DOHH2 (cell line): ENCODE measurements around the gene ATG9B.

ENCODE experiments used
- H3F3A ChIP-seq: fragments of 200-600 bp; sonication (generic), shearing (Covaris generic); 2 replicates; pipeline ENCODE4 v1.6.0; 2016; ENCODE audit warnings: antibody characterized with exemption, mild to moderate bottlenecking; ENCODE audit not compliant: control insufficient read depth, insufficient read depth
- H3K27ac ChIP-seq: fragments of 200-600 bp; sonication (generic); 2 replicates; pipeline ENCODE4 v1.5.1; 2014; ENCODE audit warnings: low read depth, mild to moderate bottlenecking, low read length, moderate library complexity
- H3K27me3 ChIP-seq: fragments of 200-600 bp; sonication (generic); 2 replicates; pipeline ENCODE4 v1.6.1; 2014; ENCODE audit warnings: mild to moderate bottlenecking, low read length, mixed read lengths; ENCODE audit not compliant: control insufficient read depth
- H3K36me3 ChIP-seq: fragments of 200-600 bp; sonication (generic); 2 replicates; pipeline ENCODE4 v1.6.1; 2014; ENCODE audit warnings: mild to moderate bottlenecking, low read length, moderate library complexity, mixed read lengths; ENCODE audit not compliant: control insufficient read depth
- H3K4me1 ChIP-seq: fragments of 200-600 bp; sonication (generic); 2 replicates; pipeline ENCODE4 v1.6.1; 2014; ENCODE audit warnings: mild to moderate bottlenecking, low read length, mixed read lengths; ENCODE audit not compliant: control insufficient read depth
- H3K4me2 ChIP-seq: fragments of 200-600 bp; sonication (generic); 2 replicates; pipeline ENCODE4 v1.6.0; 2014; ENCODE audit warnings: mild to moderate bottlenecking, low read length, moderate library complexity
- H3K4me3 ChIP-seq: fragments of 200-600 bp; sonication (generic); 2 replicates; pipeline ENCODE4 v1.5.1; 2014; ENCODE audit warnings: mild to moderate bottlenecking, low read length, mixed read lengths
- H3K79me2 ChIP-seq: fragments of 200-600 bp; sonication (generic); 2 replicates; pipeline ENCODE4 v1.6.1; 2014; ENCODE audit warnings: mild to moderate bottlenecking, low read length, mixed read lengths; ENCODE audit not compliant: control insufficient read depth
- H3K9me2 ChIP-seq: fragments of 200-600 bp; sonication (generic); replicated peaks from 2 replicates; pipeline ENCODE4 v1.6.1; 2014; ENCODE audit warnings: mild to moderate bottlenecking, low read length, mixed read lengths; ENCODE audit not compliant: control insufficient read depth
- H3K9me3 ChIP-seq: fragments of 200-600 bp; sonication (generic); 2 replicates; pipeline ENCODE4 v1.6.1; 2014; ENCODE audit warnings: antibody characterized with exemption, low read length, mixed read lengths; ENCODE audit not compliant: control insufficient read depth, insufficient read depth
- H4K20me1 ChIP-seq: fragments of 200-600 bp; sonication (generic); 2 replicates; pipeline ENCODE4 v1.6.0; 2014; ENCODE audit warnings: low read depth, mild to moderate bottlenecking, antibody characterized with exemption, low read length, moderate library complexity; ENCODE audit not compliant: control insufficient read depth, insufficient read depth
- CTCF ChIP-seq: fragments of 200-600 bp; sonication (generic); IDR thresholded peaks from one replicate; pipeline ENCODE4 v1.5.1; 2014; ENCODE audit warnings: antibody characterized with exemption, mild to moderate bottlenecking, low read depth, low read length; ENCODE audit not compliant: poor library complexity, severe bottlenecking
- EZH2phosphoT487 ChIP-seq: fragments of 200-600 bp; sonication (generic); IDR thresholded peaks from 2 replicates; pipeline ENCODE4 v1.6.1; 2017; ENCODE audit warnings: borderline replicate concordance, mild to moderate bottlenecking, antibody characterized with exemption, low read length, moderate library complexity, mixed read lengths

Gene ATG9B, protein sequence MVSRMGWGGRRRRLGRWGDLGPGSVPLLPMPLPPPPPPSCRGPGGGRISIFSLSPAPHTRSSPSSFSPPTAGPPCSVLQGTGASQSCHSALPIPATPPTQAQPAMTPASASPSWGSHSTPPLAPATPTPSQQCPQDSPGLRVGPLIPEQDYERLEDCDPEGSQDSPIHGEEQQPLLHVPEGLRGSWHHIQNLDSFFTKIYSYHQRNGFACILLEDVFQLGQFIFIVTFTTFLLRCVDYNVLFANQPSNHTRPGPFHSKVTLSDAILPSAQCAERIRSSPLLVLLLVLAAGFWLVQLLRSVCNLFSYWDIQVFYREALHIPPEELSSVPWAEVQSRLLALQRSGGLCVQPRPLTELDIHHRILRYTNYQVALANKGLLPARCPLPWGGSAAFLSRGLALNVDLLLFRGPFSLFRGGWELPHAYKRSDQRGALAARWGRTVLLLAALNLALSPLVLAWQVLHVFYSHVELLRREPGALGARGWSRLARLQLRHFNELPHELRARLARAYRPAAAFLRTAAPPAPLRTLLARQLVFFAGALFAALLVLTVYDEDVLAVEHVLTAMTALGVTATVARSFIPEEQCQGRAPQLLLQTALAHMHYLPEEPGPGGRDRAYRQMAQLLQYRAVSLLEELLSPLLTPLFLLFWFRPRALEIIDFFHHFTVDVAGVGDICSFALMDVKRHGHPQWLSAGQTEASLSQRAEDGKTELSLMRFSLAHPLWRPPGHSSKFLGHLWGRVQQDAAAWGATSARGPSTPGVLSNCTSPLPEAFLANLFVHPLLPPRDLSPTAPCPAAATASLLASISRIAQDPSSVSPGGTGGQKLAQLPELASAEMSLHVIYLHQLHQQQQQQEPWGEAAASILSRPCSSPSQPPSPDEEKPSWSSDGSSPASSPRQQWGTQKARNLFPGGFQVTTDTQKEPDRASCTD

DNA sequence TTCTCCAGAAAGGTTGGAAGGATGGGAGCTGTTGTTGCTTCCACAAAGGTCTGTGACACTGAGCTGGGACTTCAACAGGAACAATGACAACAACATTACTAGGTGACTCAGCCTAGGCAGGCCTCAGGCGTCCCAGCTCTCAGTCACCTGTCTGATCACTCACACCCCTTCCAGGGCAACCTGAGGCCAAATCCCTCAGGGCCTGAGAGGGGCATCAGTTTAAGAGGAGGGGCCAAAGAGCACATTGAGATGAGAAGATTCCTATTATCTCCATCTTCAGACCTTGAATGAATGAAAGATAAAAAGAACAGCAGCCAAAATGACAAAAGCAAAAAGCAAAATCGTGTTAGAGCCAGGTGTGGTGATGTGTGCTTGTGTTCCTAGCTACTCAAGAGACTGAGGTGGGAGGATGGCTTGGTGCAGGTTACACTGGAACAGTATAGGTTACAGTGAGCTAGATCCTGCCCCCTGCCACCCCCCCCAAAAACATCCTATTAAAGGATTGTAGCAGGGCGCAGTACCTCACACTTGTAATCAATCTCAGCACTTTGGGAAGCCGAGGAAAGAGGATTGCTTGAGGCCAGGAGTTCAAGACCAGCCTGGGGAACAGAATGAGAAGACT lies at the start of gene ATG9B:
ATG9B (minus strand) TSS at position 60 of the 622 bp plus-strand sequence. CDS start 71 bp downstream, outside the sequence.
- no peak within 1 kb of the TSS for H3K4me2 ChIP-seq
- H3K4me1 ChIP-seq, result peaks cover 17% of the 10 kb centered on the region
- H3K27ac ChIP-seq, result no peak within 1 kb of the TSS
- peaks cover 20% of the 10 kb centered on the region for H3K27me3 ChIP-seq
- no peaks in the 10 kb centered on the region for H3K9me3 ChIP-seq
- no peaks in the 10 kb centered on the region; the same call in 1 of the 2 replicates for H3K36me3 ChIP-seq
- H3K4me3 ChIP-seq, result no peak within 1 kb of the TSS
- peaks cover 13% of the 10 kb centered on the region for H3K79me2 ChIP-seq
- H3F3A ChIP-seq, result no peaks in the 10 kb centered on the region
- TF ChIP-seq CTCF (no peak), EZH2phosphoT487 (no peak)
- no peaks in the 10 kb centered on the region for H3K9me2 ChIP-seq
- H4K20me1 ChIP-seq, result no peaks in the 10 kb centered on the region

GRCh38 chr7:151073990-151074389 lies 49.7 kb upstream of the ATG9B start:
- peaks cover 85% of the 10 kb centered on the region for H3K36me3 ChIP-seq
- H3K27ac ChIP-seq, result no peak overlapping the region

More at GRCh38 chr7:151073990-151074389, 49.7 kb upstream of the ATG9B start:
- no peaks in the 10 kb centered on the region for H3K27me3 ChIP-seq
- H3K4me1 ChIP-seq, result peaks cover 7% of the 10 kb centered on the region; the same call in 1 of the 2 replicates
- no peak overlapping the region for H3K4me3 ChIP-seq
- H4K20me1 ChIP-seq, result no peaks in the 10 kb centered on the region
- H3F3A ChIP-seq, result peaks cover 6% of the 10 kb centered on the region
- peaks cover 11% of the 10 kb centered on the region for H3K79me2 ChIP-seq
- H3K4me2 ChIP-seq, result no peak overlapping the region
- H3K9me2 ChIP-seq, result no peaks in the 10 kb centered on the region
- no peaks in the 10 kb centered on the region for H3K9me3 ChIP-seq
- TF ChIP-seq EZH2phosphoT487 (no peak), CTCF (no peak)
